Transverse colon (tissue), 4 donors: Measurements from ENCODE around the gene BRSK2.

Experiments
- EP300 ChIP-seq: sonication (generic); formaldehyde crosslinking; IDR thresholded peaks from one replicate; pipeline ENCODE4 v1.6.1; 2017; ENCODE audit warnings: antibody characterized with exemption, low read depth
- POLR2A ChIP-seq: fragments of 450-650 bp; IDR thresholded peaks from one replicate; pipeline ENCODE4 v1.6.1; 2016; ENCODE audit warnings: antibody characterized with exemption, mild to moderate bottlenecking, moderate library complexity
- POLR2AphosphoS5 ChIP-seq, 3 donors: sonication (generic); formaldehyde crosslinking; IDR thresholded peaks; one replicate each; pipeline ENCODE4 v1.6.1; 2016; ENCODE audit warnings: antibody characterized with exemption in 3 of 3
- TF ChIP-seq, protein P1 (sequence below), 5 experiments: fragments of 200-600 bp in 3 of 5; fragments of 450-650 bp in 2 of 5; sonication (generic) in 3 of 5; IDR thresholded peaks; 1 replicate in 2 of 5; 2 replicates in 3 of 5; pipeline ENCODE4 v1.5.1; 2016 to 2017; ENCODE audit warnings: antibody characterized with exemption in 5 of 5, inconsistent platforms in 3 of 5, mild to moderate bottlenecking in 2 of 5, moderate library complexity in 1 of 5

DNA sequence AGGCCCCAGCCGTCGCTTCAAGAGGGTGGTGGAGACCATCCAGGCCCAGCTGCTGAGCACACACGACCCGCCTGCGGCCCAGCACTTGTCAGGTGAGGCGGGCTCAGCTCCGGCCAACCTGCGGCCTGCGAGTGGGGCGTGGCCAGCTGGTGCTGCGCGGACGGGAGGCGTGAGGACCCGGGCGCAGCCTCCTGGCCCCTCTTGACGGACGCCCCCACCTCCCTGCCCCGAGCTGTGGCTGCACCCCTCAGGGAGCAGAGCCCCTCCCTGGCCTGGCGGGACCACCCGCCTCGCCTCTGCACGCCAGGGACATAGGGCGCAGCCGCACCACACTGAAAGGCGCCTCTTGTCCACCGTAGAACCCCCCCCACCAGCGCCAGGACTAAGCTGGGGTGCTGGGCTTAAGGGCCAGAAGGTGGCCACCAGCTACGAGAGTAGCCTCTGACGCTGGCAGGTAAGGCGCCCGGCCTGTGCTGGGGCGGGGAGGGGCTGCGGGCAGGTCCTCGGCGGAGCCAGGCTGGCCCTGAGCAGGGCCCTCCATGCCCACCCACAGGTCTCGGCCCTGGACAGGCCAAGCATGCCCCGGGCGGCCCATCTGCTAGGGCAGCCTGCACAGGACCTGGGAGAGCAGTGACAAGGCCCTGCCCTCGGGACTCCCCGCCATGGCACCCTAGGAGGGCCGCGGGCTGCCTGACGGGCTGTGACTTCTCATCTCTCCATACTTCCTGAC, 67.0 kb downstream of the BRSK2 start:
- TF ChIP-seq, protein P1, sequence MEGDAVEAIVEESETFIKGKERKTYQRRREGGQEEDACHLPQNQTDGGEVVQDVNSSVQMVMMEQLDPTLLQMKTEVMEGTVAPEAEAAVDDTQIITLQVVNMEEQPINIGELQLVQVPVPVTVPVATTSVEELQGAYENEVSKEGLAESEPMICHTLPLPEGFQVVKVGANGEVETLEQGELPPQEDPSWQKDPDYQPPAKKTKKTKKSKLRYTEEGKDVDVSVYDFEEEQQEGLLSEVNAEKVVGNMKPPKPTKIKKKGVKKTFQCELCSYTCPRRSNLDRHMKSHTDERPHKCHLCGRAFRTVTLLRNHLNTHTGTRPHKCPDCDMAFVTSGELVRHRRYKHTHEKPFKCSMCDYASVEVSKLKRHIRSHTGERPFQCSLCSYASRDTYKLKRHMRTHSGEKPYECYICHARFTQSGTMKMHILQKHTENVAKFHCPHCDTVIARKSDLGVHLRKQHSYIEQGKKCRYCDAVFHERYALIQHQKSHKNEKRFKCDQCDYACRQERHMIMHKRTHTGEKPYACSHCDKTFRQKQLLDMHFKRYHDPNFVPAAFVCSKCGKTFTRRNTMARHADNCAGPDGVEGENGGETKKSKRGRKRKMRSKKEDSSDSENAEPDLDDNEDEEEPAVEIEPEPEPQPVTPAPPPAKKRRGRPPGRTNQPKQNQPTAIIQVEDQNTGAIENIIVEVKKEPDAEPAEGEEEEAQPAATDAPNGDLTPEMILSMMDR (IDR thresholded peaks at IDR 0.05) = no peak
- TF ChIP-seq POLR2A (no peak), EP300 (no peak), POLR2AphosphoS5 (IDR thresholded peaks at IDR 0.05) (no peak)
